H9 (cell line): ENCODE measurements around the gene ACBD6. TPM values are rescaled to one million over a fixed set of nuclear protein-coding genes. Genes with fewer than 3 reads are reported as not detected.

Source experiments
- DNase-seq: peaks from one replicate; pipeline ENCODE4 v3.0.0-alpha.2; 2017
- H2AFZ ChIP-seq: one replicate; pipeline ENCODE4 v1.6.1; 2013; ENCODE audit warnings: mild to moderate bottlenecking, low read length, control low read depth, moderate library complexity
- H2AK5ac ChIP-seq: 2 replicates; pipeline ENCODE4 v1.6.1; 2013; ENCODE audit warnings: low read length, control low read depth, mixed read lengths; ENCODE audit not compliant: insufficient read length
- H2BK120ac ChIP-seq: one replicate; pipeline ENCODE4 v1.6.1; 2013; ENCODE audit warnings: low read depth, mild to moderate bottlenecking, low read length, control low read depth, inconsistent platforms; ENCODE audit not compliant: poor library complexity, severe bottlenecking
- H2BK12ac ChIP-seq: 2 replicates; pipeline ENCODE4 v1.6.1; 2013; ENCODE audit warnings: low read length, control low read depth, mixed read lengths, low read depth; ENCODE audit not compliant: insufficient read length
- H2BK15ac ChIP-seq: 2 replicates; pipeline ENCODE4 v1.6.1; 2013; ENCODE audit warnings: low read depth, low read length, control low read depth
- H2BK20ac ChIP-seq: one replicate; pipeline ENCODE4 v1.6.1; 2013; ENCODE audit warnings: low read depth, mild to moderate bottlenecking, low read length, control low read depth, inconsistent platforms; ENCODE audit not compliant: poor library complexity, severe bottlenecking
- H2BK5ac ChIP-seq: 2 replicates; pipeline ENCODE4 v1.6.1; 2013; ENCODE audit warnings: low read length, control low read depth, mixed read lengths; ENCODE audit not compliant: insufficient read length
- H3K14ac ChIP-seq: 2 replicates; pipeline ENCODE4 v1.6.1; 2013; ENCODE audit warnings: low read length, control low read depth; ENCODE audit not compliant: insufficient read depth
- H3K18ac ChIP-seq: 2 replicates; pipeline ENCODE4 v1.6.1; 2013; ENCODE audit warnings: low read depth, mild to moderate bottlenecking, mixed read lengths, low read length, control low read depth; ENCODE audit not compliant: insufficient read length
- H3K23ac ChIP-seq: 2 replicates; pipeline ENCODE4 v1.6.1; 2013; ENCODE audit warnings: low read length, control low read depth, mixed read lengths, low read depth; ENCODE audit not compliant: insufficient read length
- H3K23me2 ChIP-seq: 2 replicates; pipeline ENCODE4 v1.6.1; 2013; ENCODE audit warnings: low read depth, mild to moderate bottlenecking, mixed read lengths, low read length, control low read depth; ENCODE audit not compliant: insufficient read length, poor library complexity, severe bottlenecking
- H3K27ac ChIP-seq: 2 replicates; pipeline ENCODE4 v1.5.1; 2013; ENCODE audit warnings: low read length, control low read depth, mixed read lengths, low read depth; ENCODE audit not compliant: insufficient read length
- H3K27me3 ChIP-seq: 2 replicates; pipeline ENCODE4 v1.6.1; 2013; ENCODE audit warnings: low read length, control low read depth, inconsistent platforms; ENCODE audit not compliant: insufficient read depth
- H3K4ac ChIP-seq: 2 replicates; pipeline ENCODE4 v1.6.1; 2013; ENCODE audit warnings: low read depth, mild to moderate bottlenecking, control low read depth, inconsistent platforms, low read length, moderate library complexity
- H3K4me1 ChIP-seq: 2 replicates; pipeline ENCODE4 v1.6.1; 2013; ENCODE audit warnings: low read length, control low read depth, inconsistent platforms; ENCODE audit not compliant: insufficient read depth
- H3K4me2 ChIP-seq: 2 replicates; pipeline ENCODE4 v1.6.1; 2013; ENCODE audit warnings: low read length, control low read depth, mixed read lengths; ENCODE audit not compliant: insufficient read length, insufficient read depth
- H3K56ac ChIP-seq: 2 replicates; pipeline ENCODE4 v1.6.1; 2013; ENCODE audit warnings: low read depth, mild to moderate bottlenecking, mixed read lengths, low read length, control low read depth; ENCODE audit not compliant: insufficient read length
- H3K79me1 ChIP-seq: 2 replicates; pipeline ENCODE4 v1.6.1; 2013; ENCODE audit warnings: low read depth, mild to moderate bottlenecking, moderate library complexity, low read length, control low read depth, inconsistent platforms; ENCODE audit not compliant: insufficient read depth, poor library complexity, severe bottlenecking
- H3K79me2 ChIP-seq: 2 replicates; pipeline ENCODE4 v1.6.1; 2013; ENCODE audit warnings: low read length, control low read depth, inconsistent platforms; ENCODE audit not compliant: insufficient read depth
- H3K9ac ChIP-seq: 2 replicates; pipeline ENCODE4 v1.6.1; 2013; ENCODE audit warnings: low read length, control low read depth, mixed read lengths; ENCODE audit not compliant: insufficient read length; ENCODE audit errors: extremely low read depth
- H3K9me3 ChIP-seq: one replicate; pipeline ENCODE4 v1.6.1; 2013; ENCODE audit warnings: low read depth, low read length, inconsistent platforms; ENCODE audit not compliant: control insufficient read depth
- H3T11ph ChIP-seq: one replicate; pipeline ENCODE4 v1.6.1; 2013; ENCODE audit warnings: mild to moderate bottlenecking, low read length, control low read depth, inconsistent platforms
- H4K20me1 ChIP-seq: one replicate; pipeline ENCODE4 v1.6.1; 2013; ENCODE audit not compliant: control insufficient read depth, insufficient read length, insufficient read depth
- H4K5ac ChIP-seq: 2 replicates; pipeline ENCODE4 v1.6.1; 2013; ENCODE audit warnings: low read depth, mild to moderate bottlenecking, mixed read lengths, low read length, control low read depth; ENCODE audit not compliant: insufficient read length
- H4K8ac ChIP-seq: replicated peaks from 2 replicates; pipeline ENCODE4 v1.6.1; 2013; ENCODE audit warnings: low read length, control low read depth, mixed read lengths, low read depth; ENCODE audit not compliant: insufficient read length
- H4K91ac ChIP-seq: 2 replicates; pipeline ENCODE4 v1.6.1; 2013; ENCODE audit warnings: low read depth, mild to moderate bottlenecking, moderate library complexity, mixed read lengths, low read length, control low read depth; ENCODE audit not compliant: insufficient read length
- H3K27ac Mint-ChIP-seq, 3 experiments: 2 replicates in 2 of 3; 3 replicates in 1 of 3; pipeline ENCODE4 v1.8.0; 2020 to 2021; ENCODE audit warnings: mixed read lengths in 3 of 3, mild to moderate bottlenecking in 1 of 3, moderate library complexity in 1 of 3
- H3K27me3 Mint-ChIP-seq: 2 replicates; pipeline ENCODE4 v1.8.0; 2021; ENCODE audit warnings: low read depth, mild to moderate bottlenecking, moderate library complexity, mixed read lengths
- H3K36me3 Mint-ChIP-seq, 3 experiments: 2 replicates in 2 of 3; 3 replicates in 1 of 3; pipeline ENCODE4 v1.8.0; 2020 to 2021; ENCODE audit warnings: low read depth in 3 of 3, mixed read lengths in 3 of 3; ENCODE audit not compliant: insufficient read depth in 1 of 3
- H3K4me1 Mint-ChIP-seq, 2 experiments: 2 replicates each; pipeline ENCODE4 v1.8.0; 2020; ENCODE audit warnings: mixed read lengths in 2 of 2
- H3K4me3 Mint-ChIP-seq, 2 experiments: 2 replicates in 1 of 2; 3 replicates in 1 of 2; pipeline ENCODE4 v1.8.0; 2020 to 2021; ENCODE audit warnings: mild to moderate bottlenecking in 2 of 2, mixed read lengths in 2 of 2, moderate library complexity in 1 of 2
- H3K9me3 Mint-ChIP-seq, 2 experiments: 2 replicates in 1 of 2; 3 replicates in 1 of 2; pipeline ENCODE4 v1.8.0; 2020; ENCODE audit warnings: mild to moderate bottlenecking in 2 of 2, mixed read lengths in 2 of 2, moderate library complexity in 1 of 2
- WGBS: extraction: QIAGEN DNeasy Blood & Tissue Kit; methylation state at CpG from one replicate; pipeline ENCODE4 v1.1.7; 2013; ENCODE audit warnings: missing lambda C conversion rate, low lambda C conversion rate, mixed read lengths; ENCODE audit not compliant: insufficient read length; ENCODE audit errors: extremely low coverage; 5-methylcytosine and 5-hydroxymethylcytosine counted together
- total RNA-seq: library from RNA; stranded (reverse); gene quantifications from 2 replicates; pipeline ENCODE4 v1.2.1, GENCODE V29; 2021
- TF ChIP-seq, protein P1 (sequence below): fragments of 200-600 bp; sonication (generic); conservative IDR thresholded peaks from 3 replicates; pipeline ENCODE4 v1.8.0; 2021; ENCODE audit warnings: antibody characterized with exemption, mild to moderate bottlenecking

The ACBD6 gene
- total RNA-seq, 1 experiment from 2014 or later, result 51.4 TPM

DNA sequence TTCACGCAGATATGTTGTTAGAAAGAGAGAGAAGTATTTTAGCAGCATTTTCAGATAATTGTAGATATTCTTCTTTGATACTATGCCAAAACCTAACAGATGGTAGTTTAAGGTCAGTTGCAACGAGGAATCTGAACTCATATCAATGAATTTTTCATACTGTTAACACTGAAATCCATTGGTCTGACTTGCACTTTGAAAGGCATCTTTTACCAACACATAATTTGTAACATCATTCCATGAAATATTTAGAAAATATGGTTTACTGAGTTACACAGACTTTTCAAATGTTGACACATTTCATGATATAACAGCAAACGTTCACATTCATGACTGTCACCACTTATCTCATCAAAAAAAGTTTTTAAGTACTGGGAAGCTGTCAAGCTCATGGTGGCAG, 4.6 kb downstream of the ACBD6 start:
- Histone ChIP-seq H3K4ac (no peak overlapping the region), H4K8ac (no peak overlapping the region), H3K23ac (no peak overlapping the region), H3K27ac (no peak overlapping the region), H2AK5ac (no peak overlapping the region), H3K79me2 (peaks cover 6% of the 10 kb centered on the region; the same call in 1 of the 2 replicates), H3K27me3 (no peaks in the 10 kb centered on the region), H2BK5ac (no peak overlapping the region), H3K9ac (no peak overlapping the region), H2BK12ac (no peak overlapping the region), H3T11ph (no peak overlapping the region), H2BK120ac (no peak overlapping the region), H3K56ac (no peak overlapping the region), H2BK15ac (no peak overlapping the region), H2BK20ac (no peak overlapping the region), H3K9me3 (no peaks in the 10 kb centered on the region), H4K20me1 (no peaks in the 10 kb centered on the region), H4K5ac (no peak overlapping the region), H3K23me2 (peaks cover 2% of the 10 kb centered on the region), H3K79me1 (no peaks in the 10 kb centered on the region), H4K91ac (no peak overlapping the region), H3K18ac (no peak overlapping the region), H3K4me1 (no peaks in the 10 kb centered on the region), H3K14ac (no peak overlapping the region), H2AFZ (no peak overlapping the region), H3K4me2 (no peak overlapping the region)
- TF ChIP-seq, protein P1, sequence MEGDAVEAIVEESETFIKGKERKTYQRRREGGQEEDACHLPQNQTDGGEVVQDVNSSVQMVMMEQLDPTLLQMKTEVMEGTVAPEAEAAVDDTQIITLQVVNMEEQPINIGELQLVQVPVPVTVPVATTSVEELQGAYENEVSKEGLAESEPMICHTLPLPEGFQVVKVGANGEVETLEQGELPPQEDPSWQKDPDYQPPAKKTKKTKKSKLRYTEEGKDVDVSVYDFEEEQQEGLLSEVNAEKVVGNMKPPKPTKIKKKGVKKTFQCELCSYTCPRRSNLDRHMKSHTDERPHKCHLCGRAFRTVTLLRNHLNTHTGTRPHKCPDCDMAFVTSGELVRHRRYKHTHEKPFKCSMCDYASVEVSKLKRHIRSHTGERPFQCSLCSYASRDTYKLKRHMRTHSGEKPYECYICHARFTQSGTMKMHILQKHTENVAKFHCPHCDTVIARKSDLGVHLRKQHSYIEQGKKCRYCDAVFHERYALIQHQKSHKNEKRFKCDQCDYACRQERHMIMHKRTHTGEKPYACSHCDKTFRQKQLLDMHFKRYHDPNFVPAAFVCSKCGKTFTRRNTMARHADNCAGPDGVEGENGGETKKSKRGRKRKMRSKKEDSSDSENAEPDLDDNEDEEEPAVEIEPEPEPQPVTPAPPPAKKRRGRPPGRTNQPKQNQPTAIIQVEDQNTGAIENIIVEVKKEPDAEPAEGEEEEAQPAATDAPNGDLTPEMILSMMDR, result no peak
- no peak for DNase-seq
- Mint-ChIP-seq H3K4me3 (no peak overlapping the region), H3K27ac (no peak overlapping the region), H3K4me1 (peaks cover 14 to 15% of the 10 kb centered on the region in 2 experiments), H3K36me3 (peaks cover 11 to 30% (median 29%) of the 10 kb centered on the region in 3 experiments; a peak in 6 of 7 replicates), H3K9me3 (no peaks in the 10 kb centered on the region), H3K27me3 (peaks cover 1% of the 10 kb centered on the region; the same call in 1 of the 2 replicates)
- no CpG with 5 or more reads among the region's 3 CpGs for WGBS
